Measurements from ENCODE around the gene ZNF226.
A peak's percentile ranks its signal among the peaks of the same experiment; 100 is the strongest.
"Not testable (repeated sequence)": the region's sequence is repeated elsewhere in the genome, so short reads cannot be mapped to it uniquely, and the experiment has no call there.

Gene ZNF226

DNA sequence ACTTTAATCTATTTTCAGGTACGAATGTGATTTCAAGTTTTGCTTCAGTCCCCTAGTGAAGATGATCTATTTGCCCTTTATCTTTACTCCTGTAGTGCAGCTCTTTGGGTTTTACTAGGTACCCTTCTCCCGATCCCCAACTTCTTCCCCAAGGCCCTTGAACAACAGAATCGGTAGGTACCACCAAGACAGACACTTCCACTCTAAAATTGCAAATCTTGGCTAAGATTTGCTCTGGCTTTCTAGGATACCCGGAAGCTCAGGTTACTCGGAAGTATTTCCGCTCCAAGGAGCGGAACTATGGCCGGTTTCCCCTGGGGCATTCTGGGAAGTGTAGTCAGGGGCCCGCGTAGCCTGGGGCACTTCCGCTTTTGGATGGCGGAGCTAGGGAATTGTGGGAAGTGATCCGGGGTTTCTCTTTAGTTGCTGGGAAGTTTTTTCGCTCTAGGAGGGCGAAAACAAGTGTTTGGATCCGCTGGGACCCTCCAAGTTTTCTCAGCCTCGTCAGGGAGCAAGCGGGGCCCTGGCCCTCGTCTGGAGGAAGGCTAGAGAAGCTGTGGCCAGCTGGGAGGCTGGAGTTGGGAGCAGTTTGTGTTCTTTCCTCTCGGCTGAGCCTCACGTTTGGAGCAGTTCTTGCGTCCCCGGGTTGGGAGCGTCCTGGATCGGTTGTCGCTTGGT lies 42.4 kb downstream of the ZNF226 start:
- peak; percentile 96 for FAIRE-seq
- peak; percentile 70 for DNase-seq (ENCODE audit: insufficient read length, low spot score)

DNA sequence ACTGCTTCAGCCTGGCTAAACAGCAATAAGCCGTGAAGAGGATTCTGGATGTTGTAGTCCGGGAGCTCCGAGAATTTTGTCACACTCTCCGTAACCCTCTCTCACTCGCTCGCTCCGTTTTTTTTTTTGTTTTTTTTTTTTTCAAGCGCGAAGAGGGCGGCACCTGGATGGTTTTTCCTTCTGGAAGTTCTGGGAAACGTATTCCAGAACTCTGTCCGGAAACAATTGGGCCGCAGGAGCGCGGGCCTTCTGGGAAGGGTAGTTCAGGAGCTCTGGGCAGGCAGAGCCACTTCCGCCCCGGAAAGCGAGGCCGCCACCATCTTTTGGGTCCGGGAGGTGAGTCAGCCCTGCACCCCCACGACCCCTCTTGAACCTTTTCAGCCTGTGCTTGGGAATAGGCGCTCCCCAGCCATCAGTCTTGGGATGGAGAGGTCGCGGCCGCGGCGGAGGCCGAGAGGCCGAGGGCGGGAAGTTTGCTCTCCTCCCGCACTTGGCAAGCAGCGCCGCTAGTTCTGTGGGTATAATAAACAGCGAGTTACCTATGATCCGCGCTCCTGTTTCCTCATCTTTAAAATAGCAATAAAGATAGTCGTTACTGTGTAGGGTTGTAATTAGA lies 47.5 kb downstream of the ZNF226 start, which contains the start of gene ZNF227:
ZNF227 (plus strand) TSS at position 283 of the 616 bp plus-strand sequence. CDS start 5,261 bp downstream, outside the sequence.
- peak; percentile 43 for DNase-seq (ENCODE audit: insufficient read length, low spot score)
- peak; percentile 96 for FAIRE-seq

DNA sequence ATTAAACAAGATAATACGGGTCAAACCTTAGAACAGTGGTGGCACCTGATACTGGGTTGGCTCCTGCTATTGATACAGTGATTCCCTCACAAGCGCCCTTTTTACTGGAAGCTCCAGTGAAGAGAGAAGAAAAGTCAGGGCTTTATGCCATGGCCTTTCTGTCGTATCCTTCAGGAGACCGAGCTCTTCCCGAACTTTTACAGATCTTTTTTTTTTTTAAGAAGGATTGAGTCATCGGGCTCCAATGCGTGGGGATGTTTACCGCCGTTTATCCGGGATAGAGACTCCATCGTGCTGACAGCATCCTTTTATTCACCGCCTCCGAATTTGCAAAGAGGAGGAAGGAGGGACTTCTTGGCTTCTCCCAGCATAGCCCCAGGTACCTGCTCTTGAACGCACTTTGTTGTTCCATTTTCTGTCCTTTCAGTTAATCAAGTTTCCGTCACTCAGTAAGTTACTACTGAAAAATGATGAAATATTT lies 48.0 kb downstream of the ZNF226 start:
- DNase-seq (ENCODE audit: insufficient read length, low spot score) = no peak

DNA sequence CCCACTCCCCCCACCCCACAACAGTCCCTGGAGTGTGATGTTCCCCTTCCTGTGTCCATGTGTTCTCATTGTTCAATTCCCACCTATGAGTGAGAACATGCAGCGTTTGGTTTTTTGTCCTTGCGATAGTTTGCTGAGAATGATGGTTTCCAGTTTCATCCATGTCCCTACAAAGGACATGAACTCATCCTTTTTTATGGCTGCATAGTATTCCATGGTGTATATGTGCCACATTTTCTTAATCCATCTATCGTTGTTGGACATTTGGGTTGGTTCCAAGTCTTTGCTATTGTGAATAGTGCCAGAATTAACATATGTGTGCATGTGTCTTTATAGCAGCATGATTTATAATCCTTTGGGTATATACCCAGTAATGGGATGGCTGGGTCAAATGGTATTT lies 55.0 kb downstream of the ZNF226 start:
- not testable (repeated sequence) for DNase-seq (ENCODE audit: insufficient read length, low spot score); FAIRE-seq

More for the DNA sequence above, 48.0 kb downstream of the ZNF226 start:
- FAIRE-seq = peak; percentile 79

DNA sequence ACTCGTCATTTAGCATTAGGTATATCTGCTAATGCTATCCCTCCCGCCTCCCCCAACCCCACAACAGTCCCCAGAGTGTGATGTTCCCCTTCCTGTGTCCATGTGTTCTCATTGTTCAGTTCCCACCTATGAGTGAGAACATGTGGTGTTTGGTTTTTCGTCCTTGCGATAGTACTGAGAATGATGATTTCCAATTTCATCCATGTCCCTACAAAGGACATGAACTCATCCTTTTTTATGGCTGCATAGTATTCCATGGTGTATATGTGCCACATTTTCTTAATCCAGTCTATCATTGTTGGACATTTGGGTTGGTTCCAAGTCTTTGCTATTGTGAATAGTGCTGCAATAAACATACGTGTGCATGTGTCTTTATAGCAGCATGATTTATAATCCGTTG lies 55.9 kb downstream of the ZNF226 start:
- not testable (repeated sequence) for DNase-seq (ENCODE audit: insufficient read length, low spot score); FAIRE-seq

DNA sequence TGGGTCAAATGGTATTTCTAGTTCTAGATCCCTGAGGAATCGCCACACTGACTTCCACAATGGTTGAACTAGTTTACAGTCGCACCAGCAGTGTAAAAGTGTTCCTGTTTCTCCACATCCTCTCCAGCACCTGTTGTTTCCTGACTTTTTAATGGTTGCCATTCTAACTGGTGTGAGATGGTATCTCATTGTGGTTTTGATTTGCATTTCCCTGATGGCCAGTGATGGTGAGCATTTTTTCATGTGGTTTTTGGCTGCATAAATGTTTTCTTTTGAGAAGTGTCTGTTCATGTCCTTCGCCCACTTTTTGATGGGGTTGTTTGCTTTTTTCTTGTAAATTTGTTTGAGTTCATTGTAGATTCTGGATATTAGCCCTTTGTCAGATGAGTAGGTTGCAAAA lies 56.4 kb downstream of the ZNF226 start:
- FAIRE-seq = not testable (repeated sequence)

More for the DNA sequence above, 56.4 kb downstream of the ZNF226 start:
- DNase-seq (ENCODE audit: insufficient read length, low spot score) = not testable (repeated sequence)

Measured in GM19239 (cell line).